GM21381 (cell line): Measurements from ENCODE around the gene AUTS2.
A peak's percentile ranks its signal among the peaks of the same experiment; 100 is the strongest.

Experiments
- ATAC-seq: cut with Tn5 transposase; IDR thresholded peaks from one replicate; pipeline ENCODE4 v1.9.1; 2021; ENCODE audit warnings: mild to moderate bottlenecking, moderate library complexity; ENCODE audit not compliant: unreplicated experiment

AUTS2 gene

DNA sequence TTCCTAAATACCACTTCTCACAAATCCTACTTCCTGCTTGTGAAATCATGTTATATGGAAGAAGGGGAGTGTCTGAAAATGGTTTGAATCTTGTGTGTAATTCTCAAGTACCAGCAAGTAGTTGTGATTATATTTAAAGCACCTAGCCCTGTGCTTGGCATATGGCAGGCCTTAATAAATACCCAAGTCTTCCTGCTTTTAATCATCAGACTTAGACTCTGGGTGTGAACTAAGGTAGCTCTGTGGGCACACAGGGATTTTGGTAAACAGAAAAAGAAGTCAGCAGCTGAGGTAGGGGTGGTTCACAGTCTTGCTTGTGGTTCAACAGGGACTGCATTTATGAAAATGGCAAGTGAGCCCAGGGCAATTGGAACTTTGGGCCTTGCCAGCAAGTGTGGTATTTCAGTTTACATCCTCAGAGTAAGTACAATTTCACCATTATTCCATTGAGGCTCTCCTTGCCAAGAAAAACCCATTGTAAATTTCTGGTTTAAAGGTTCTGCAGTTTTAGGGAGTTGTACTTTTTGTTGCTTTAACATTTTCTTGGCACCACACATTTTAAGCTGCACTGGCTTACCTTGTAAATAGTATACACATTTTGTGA lies 215.5 kb downstream of the AUTS2 start:
- ATAC-seq, result no peak

DNA sequence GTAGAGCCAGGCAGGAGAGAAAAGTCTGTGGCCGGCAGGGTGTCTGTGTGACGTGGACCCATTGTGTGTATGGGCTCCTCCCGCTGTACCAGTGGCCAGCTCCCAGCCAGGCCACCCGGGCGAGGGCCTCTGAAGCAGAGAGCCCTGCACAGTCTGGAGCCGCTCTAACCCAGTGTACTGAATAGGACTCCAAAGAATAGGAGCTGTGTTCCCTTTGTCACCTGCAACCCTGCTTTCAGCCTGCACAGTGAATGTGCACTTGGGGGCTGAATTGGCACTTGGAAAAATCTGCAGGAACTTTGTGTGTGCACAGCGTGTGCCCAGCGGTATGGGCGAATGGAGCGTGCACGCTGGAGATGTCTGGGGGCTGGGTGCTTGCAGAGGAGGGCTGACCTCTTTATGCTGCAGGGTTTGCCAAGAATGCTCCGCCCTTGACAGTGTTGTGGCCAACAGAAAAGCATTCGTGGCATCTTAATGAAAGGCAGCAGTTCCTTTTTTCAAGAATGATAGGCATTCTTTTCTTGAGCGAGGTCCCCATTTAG lies 216.2 kb downstream of the AUTS2 start:
- no peak for ATAC-seq

DNA sequence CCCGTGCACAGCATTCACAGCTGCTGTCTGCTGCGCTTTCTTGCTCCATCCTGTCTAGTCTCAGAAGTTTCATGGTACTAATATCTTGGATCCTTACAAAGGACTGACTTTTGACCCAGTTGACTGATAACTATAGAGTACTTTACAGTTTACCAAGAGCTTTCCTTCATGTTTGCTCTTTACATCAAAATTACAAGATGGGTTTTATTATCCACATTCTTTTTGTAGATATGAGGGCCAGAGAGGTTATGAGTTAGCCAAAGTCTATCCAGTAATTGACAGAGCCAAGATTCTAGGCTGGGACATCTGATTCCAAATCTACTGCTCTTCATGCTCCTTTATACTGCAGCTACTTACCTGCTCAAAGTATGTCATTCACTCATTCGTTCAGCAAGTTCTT lies 218.2 kb downstream of the AUTS2 start:
- no peak for ATAC-seq

DNA sequence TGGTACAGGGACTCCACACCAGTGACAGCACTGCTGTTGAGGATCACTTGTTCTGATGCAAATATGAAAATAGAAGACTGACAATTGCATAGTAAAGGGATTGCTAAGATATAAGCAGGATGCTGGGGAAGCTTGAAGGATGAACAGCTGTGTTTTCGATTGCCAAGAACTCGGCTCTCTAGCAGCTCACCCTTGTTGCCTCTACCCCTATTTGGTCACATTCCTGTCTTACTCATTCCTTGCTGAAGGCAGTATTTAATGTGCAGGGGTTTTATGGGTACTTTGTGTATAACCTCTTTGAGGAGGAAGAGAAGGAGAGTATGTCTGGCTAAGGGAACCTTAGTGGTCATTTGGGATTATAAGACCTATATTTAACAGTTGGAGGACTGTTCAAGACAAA lies 218.8 kb downstream of the AUTS2 start:
- no peak for ATAC-seq

DNA sequence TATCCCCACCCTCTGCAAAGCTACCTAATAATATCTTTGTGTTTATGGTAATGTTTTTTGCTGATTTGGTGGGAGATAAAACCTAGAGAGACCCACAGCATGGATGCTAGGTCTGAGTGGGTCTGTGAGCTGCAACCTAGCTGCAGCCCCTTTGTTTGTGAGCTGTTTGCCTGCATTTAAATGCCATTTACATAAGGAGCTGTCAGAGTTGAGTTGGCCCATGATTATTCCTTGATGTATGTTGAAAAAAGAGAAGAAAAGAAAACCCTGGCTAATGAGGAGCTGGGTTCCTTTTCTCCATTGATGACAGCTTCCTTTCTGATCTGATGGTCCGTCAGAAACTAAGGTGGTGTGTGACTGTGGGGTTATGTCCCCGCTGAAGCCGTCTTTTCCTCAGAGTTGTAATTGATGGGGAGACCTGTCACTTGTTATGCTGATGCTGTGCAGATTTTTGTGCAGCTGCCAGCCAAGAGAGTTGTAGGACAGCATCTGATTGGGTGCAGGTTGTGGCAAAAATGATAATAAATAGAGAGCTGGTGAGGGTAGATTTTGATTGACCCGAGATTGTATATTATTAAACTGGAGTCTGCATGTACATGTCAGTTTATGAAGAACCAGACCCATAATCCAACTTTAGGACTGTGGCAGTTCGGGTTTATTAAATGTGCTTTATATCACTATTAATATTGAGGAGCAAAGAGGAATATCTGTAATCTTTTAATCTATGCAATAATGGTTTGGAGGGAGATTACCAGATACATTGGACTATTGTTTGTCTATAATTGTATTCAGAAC lies 219.8 kb downstream of the AUTS2 start:
- no peak for ATAC-seq

DNA sequence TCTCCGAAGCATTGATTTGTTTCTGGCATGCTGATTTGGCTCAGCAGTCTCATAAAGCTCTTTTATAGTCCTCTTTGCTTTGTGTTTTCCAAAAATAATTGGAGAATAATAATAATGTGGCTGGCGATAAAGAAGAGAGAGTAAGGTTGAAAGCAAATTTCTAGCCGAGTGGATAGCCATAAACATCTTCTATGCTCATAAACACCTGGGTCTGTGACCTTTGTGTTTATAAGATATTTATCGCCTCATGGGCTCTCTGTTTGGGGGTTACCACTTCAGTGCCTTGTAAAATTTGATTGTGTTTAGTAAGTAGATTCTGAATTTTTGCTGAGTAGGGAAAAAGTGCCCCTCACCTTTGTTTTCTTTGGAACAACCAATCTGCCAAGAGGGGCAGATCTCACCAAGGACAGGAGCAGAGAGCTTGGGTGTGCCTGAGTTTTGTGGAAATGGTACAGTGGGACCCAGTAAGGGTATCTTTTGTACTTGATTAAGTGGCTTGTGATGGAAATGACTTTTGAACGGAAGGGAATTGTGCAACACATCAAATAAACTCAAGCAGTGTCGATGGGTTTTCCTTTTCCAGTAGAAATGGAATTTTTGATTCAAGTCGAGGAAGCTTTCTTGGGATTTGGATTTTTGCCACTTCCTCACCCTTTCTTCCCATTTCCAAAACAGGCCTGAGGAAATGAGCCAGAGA lies 220.5 kb downstream of the AUTS2 start:
- ATAC-seq, result no peak

DNA sequence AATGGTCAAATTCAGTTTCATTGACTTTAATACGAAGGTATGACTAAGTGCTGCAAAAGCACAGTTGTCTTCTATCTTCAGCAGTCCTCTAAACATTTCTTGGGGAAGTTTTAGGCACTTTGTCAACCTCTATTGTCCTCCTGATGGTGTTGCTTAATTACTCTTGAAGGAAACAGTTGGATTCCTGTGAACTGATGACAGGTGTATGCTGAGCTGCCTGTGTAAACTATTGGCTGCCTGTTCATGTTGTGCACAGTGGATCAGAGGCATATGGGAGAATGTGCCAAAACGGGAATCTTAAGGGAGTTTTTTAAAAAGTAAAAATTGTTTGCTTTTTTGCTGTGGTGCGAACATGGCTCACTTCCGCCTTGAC lies 221.0 kb downstream of the AUTS2 start:
- no peak for ATAC-seq

DNA sequence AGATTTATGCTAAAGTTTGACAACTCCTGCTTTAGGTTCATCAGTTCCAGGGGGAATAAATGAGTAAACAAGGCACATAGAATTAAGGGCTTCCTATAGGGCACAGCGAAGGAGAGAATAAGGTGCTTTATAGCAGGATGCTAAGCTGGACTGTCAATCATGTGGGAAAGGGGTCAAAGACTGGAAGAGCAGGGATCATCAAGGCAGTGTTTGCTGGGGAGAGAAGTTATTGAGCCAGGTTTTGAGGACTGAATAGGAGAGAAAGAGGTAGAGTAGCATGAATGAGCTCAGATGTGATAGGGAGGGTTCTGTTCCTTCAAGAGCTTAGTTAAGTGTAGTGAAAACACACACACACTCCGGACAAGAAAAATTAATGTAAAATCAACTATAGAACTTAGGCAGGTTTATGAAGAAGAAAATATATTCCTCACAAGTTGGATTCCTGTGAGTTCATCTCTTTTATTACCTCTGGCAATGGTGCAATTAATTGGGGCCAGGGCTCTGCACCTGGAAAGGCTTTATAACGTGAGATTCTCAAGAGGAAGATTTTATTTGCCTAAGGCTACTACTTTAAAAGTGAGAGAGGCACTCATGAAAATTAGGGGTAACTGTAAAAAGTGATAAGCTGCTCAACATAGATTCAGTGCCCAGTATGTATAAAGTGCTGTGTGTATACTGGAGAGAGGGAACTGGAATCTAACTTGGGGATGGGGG lies 222.4 kb downstream of the AUTS2 start:
- ATAC-seq, result no peak

DNA sequence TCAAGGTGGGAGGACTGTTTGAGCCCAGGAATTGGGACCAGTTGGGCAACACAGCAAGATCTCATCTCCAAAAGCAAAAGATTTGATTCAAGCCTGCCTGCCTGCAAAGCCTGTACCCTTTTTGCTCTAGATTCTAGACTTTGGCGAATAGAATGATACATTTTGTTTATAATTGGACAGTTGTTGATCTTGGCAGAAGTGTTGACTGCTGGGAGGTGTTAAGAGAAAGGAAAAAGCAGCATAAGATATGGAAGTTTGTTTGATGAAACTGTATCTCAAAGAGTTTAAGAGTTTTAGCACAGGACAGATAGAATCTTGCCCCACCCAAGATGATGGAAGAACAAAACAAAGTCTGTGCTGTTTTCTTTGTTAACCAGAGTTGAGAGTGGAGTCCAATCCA lies 224.1 kb downstream of the AUTS2 start:
- ATAC-seq, result no peak

DNA sequence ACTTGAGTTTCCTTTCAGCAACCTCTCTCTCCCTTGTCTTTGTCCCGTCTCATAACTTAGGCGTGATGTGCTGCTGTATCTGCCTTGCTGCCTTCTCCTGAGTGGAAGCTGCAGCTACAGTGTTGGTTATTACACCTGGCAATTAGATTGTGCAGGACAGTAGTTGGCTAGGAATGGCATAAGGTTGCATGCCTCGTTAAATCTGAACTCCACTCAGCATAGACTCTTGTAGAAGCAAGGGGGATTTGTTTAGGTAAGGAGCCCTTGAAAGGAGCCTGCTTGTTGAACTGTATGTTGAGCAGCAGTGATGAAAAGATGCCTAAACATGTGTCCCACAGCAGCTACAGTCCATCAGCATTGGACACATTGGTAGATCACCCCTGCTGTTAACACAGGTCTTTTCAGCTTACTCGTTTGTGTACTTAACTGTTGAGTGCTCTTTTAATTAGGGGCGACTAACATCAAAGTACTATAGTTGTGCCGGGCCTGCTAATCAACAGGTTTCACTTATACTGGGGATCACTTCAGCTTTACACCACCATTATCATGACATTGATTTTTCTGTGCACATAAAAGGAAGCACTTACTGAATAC lies 225.0 kb downstream of the AUTS2 start:
- no peak for ATAC-seq

DNA sequence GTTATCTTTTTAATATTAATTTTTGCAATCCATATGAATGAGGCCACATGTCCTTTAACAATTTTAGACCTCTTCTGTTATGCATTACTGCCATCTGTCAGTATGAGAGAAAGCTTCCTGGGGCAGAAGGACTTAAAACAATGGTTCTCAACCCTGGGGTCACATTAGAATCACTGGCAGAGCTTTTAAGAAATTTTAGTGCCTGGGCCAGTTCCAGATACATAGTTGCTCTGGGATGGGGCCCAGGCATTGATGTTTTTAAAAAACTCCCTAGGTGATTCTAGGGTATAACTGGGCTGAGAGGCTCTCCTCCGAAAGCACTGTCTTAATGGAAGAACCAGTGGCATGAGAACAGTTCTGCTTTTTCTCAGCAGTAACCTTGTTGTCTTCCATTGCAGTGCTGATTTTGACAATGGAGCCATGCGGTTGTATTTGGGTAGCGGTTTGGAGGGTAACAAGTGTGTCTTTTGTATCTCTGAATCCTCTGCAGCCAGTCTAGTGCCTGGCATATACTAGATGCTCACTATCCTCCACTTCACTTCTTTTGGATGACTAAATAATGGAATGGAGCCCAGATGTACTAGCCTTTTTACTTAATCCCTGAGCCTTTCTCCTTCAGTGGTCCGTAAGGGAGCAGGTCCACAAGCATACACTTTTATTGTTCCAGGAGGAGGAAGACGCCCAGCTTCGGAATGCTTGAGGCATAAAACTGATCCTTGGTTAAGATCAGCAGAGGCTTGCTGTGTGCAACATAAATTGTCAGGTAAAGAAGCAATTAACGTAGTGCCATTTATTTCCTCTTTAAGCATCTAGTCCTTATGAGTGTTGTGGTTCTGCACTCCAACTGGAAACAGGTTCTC lies 227.1 kb downstream of the AUTS2 start:
- no peak for ATAC-seq

DNA sequence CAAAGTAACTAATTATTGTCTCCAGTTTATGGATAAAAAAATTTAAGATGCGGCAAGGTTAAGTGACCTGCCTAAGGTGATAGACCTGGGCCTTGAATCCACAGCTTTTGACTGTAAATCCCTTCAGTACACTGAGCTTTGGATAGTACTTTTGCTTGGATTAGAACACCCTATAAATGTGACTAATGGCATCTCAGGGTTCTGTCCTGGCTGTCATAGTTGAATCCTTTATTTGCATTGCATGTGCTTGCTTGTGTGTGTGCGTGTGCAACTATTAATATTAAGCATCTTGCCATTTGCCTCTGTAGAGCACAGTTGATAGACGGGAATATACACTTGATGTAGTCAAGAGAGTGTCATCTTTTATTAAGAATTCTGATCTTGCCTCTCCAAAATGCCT lies 228.0 kb downstream of the AUTS2 start:
- ATAC-seq, result no peak

DNA sequence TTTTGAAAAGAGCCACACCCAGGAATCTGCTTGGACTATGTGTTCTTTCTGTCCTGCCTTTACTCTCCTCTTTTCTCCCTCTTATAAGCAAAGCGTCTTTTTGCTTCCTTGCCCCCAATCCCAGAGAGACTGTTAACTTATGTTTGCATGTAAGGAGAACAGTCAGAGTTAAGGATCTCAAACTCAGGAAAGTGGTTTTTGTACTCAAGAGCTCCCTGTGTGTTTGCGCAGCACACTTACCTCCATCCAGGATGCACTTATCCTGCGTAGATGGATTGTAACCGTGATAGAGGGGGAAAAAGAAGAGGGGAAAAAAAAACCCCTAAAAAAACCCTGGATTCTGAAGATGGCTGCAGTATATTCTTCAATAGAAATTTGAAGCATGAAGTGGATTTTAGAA lies 228.9 kb downstream of the AUTS2 start:
- ATAC-seq, result no peak

DNA sequence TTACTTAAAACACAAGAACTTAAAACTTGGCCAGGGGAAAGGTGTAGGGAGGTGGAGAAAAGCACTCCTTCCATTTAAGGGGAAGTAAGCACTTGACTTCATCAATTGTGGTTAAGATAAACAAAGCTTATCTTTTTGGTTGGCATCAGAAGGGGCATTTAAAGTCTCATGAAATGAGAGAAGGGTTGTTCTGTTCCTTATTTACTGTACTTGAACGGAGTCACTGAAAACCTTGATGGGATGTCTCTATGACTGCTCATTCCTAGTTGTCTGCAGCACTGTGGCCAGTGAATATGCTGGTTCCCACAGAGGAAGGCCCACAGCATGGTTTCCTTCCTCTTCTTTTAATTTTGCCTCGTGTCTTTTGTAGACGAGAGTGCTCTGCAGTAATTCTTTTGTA lies 229.3 kb downstream of the AUTS2 start:
- ATAC-seq, result no peak

DNA sequence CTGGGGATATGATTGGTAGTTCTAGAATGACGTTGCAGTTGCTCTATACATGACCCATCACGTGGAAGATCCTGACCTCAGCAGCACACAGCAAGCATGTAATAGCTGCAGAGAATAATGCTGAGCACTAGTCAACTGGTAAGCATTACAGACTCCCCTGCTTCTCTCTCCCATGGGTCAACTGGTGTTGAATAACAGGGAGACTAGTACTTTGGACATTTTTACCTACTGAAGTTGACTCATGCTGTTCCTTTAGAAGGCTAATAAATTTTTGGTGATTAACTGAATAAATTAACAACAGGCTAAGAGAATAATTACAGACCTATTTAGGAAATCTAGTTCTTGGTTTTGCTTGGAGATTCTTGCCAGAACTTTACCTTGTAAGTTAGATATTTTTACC lies 234.1 kb downstream of the AUTS2 start:
- no peak for ATAC-seq

DNA sequence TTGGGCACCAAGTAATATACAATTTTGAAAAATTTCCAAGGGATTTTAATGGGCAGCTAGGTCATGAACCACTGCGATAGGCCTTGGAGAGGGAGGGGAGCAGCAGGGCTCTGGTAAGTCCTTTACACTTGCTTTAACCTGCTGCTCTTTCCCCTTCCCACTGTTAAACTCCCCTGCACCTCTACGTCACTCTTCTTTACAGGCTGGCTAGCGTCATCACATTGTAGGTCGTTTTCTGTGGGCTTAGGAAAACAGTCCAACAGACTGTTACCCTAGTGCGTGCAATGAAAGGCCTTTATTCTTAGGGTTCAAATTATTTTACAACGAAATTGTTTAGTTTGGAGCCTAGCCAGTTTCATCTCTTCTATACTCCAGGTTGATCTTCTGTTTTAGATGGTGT lies 235.7 kb downstream of the AUTS2 start:
- no peak for ATAC-seq

DNA sequence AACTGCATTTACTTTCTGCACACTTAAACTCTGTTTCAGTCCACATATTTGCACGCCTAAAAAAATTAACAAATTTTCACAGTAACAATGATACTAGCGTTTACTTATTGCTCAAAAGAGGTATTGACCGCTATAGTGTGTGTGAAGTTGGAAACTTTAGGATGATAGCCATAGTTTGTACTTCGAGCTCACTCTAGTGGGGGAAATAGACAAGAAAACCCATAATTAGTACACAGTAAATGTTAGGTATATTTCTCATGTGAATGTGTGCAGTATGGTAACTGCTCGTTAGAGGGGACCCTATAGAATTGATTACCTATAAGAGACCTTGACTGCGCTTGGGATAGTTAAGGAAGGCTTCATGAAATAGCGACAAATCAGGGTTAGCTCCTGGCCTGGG lies 238.4 kb downstream of the AUTS2 start:
- no peak for ATAC-seq

DNA sequence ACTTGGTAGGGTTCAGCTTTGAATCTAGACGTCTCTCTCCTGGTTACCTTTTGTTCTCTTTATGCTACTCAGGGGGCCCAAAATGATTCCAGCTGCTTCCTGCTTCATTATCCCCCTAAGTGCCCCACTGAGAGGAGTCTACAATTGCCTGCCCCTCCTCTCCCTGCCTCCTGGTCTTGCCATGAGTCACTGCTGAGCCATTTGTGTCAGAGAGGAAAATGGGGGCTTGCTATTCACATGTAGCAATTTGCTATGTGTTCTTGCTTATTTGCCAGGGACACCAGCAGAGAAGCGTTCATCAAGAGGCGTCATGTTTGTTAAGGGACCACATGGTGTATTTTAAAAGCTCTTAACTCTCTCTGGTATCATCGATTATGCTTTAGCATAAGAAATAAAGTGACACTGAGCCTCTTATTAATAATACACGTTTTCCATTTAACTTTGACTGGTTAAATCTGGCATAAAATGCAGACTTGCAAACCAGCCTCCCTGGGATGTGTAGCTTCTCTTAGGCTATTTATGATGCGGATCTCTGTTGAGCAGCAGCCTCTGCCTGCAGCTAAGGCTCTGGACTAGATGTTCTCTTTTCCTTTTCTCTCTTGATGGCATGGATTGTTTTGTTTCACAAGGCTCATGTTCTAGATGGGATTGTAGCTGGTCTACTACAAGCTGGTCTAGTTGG lies 239.3 kb downstream of the AUTS2 start:
- no peak for ATAC-seq

DNA sequence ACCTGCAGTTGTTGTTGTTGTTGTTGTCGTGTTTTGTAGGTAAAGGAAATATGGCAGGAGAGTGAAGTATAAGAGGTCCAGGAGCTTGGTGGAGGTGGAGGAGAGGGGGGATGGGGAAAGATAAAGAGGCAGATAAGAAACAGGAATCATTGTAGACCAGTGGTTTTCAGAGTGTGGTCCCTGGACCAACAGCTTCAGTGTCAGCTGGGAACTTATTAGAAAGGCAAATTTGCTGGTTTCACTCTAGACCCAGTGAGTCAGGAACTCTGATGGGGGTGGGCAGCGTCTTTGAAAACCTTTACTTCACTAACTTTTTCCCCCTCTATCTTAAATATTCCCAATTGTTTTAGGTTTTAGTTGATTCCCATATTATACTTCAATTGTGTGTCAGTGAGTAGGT lies 241.5 kb downstream of the AUTS2 start:
- ATAC-seq, result peak; percentile 54
